Measurements from ENCODE around the gene SLC7A5.
"Not testable (repeated sequence)": the region's sequence is repeated elsewhere in the genome, so short reads cannot be mapped to it uniquely, and the experiment has no call there.

The SLC7A5 gene

DNA sequence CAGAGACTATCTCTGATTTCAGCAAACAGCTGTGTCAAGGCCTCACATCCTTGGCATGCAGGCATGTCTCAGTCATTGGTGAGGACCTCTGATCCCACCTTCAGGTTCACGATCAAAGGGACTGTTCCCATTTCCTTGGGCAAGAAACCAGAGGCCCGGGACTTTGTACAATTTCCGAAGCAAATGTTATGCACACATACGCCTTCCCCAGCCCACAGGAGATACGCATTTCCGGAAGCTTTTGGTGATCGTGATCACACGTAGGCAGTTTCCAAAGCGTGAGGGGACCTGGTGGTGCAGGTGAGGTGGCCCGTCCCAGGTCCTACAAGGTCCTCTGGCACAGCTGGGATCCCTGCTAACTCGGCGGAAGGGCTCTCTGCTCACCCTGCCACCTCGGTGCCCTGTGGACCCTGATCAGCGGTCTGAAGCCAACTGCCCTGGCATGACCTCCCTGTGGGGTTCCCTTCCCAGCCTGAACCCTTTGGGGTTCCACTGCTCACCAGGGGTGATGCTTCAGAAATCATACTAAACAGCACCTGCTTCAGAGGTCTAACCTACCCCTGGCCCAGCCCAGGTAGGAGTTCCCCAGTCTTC, 74.7 kb downstream of the SLC7A5 start:
- no peak for DNase-seq (ENCODE audit: low spot score)

DNA sequence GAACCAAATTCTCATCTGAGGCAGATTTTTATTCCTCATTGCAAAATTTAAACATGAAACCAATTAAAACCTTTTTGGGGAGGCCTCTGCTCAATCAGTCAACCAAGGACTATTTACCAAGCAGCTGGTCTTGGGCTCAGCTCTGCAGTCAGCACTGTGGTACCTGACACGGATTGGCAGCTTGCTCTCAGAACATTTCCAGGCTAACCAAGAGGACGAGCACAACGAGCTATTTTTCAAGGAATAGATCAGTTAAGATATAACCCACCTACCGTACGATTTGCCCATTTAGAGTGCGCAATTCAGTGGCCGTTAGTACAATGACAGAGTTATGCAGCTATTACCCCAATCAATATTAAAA, 77.1 kb downstream of the SLC7A5 start:
- DNase-seq (ENCODE audit: low spot score) = no peak

DNA sequence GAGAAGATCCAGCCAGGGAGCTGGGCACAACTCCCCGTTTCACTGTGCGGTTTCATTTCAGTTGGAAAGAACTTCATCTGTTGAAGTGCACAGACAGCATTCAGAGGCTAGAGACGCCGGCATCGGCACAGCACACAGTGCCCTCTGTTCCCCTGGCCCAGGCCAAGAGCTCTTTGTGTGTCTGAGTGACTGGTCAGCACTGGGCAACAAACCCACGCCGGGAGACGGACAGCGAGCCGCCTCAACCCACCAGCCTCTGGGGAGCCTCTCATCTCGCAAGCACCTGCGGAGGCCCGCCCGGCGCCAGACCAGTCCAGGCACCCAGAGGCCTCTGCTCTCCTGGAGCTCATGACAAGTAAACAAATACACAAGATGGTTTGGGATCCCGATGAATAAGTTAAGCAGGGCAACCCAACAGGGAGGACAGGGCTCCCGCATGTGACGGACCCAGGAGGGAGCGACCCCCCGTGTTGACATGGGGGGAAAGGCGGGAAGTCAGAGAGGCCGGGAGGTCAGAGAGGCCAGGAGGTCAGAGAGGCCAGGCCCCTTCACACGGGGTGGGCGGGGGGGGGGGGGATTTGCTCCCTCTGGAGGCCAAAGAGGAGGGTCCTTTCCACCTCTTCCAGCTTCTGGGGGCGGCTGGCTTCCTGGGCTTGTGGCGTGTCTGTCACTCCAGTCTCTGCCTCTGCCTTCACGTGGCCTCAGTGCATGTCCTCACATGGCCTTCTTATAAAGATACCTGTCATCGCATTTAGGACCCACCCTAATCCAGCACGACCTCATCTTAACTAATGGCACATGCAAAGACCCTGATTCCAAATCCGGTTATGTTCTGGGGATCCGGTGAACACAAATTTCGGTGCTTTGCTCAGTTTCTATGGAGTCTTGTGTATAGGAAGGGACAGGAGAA, 77.8 kb downstream of the SLC7A5 start:
- no peak for DNase-seq (ENCODE audit: low spot score)

DNA sequence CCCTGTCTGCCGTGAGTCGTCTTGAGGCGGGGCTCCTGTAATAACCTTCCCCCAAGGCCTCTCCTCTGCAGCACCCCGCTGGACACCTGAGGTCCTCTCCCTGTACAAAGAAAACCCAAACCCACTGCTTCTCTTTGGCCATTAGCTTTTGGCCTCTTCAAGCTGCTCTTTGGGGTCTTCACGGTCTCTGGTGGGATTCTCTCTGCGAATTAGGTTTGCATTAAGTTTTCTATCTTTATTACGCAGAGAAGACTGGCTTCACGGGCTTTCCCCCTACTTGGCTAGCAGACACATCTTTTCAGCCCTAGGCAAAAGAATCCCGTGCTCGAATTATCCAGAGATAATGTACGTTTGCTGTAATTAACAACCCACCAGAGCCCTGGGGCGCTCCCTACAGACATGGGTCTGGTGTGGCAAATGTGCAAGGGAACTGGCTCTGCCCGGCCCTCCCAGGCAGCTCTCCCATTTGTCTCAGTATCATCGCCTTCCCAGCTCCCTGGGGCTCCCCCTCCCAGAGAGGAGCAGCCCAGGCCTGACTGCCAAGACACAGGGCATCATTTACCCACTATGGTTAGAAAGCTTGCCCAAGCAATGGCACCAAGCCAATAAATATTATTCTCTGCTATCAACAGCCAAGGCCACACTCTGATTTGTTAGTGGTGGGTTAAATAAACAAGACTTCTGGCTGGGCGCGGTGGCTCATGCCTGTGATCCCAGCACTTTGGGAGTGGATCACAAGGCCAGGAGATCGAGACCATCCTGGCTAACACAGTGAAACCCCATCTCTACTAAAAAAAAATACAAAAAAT, 78.8 kb downstream of the SLC7A5 start:
- no peak for DNase-seq (ENCODE audit: low spot score)

DNA sequence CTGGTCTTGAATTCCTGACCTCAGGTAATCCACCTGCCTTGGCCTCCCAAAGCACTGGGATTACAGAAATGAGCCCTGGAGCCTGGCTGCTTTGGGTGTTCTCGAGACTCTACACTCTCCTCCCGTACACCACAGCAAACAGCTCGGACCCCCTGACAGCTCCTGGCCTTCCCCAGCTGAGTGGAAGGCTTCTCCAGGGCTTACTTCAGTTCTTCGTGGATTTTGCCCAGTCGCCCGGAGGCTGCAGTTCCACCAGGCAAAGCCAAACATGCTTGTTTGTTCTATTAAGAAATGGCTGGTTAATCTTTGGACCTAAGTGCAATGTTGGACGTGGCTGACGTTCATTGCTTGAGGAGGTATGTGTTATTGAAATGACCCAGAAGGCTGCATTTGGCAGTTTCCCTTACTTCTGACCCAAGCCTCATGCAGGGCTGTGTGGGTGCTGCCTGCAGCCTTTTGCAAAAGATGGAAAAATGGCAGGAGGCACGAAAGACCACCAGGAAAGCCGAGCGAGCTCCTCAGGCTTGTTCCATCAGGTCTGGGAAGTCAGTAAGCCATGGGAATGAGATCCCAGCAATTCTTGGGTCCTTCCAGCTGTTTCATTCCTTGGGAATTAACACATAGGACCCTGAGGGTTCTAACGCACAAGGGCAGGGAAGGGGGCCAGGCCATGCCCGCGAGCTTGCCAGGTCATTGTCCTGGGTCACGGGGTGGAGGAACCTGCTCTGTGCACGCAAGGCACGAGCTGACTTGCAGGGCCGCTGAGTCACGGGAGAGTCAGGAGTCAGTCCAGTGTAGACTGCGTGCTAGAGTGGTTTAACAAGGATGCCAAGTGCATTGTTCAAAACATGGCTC, 79.6 kb downstream of the SLC7A5 start:
- DNase-seq (ENCODE audit: low spot score) = no peak

DNA sequence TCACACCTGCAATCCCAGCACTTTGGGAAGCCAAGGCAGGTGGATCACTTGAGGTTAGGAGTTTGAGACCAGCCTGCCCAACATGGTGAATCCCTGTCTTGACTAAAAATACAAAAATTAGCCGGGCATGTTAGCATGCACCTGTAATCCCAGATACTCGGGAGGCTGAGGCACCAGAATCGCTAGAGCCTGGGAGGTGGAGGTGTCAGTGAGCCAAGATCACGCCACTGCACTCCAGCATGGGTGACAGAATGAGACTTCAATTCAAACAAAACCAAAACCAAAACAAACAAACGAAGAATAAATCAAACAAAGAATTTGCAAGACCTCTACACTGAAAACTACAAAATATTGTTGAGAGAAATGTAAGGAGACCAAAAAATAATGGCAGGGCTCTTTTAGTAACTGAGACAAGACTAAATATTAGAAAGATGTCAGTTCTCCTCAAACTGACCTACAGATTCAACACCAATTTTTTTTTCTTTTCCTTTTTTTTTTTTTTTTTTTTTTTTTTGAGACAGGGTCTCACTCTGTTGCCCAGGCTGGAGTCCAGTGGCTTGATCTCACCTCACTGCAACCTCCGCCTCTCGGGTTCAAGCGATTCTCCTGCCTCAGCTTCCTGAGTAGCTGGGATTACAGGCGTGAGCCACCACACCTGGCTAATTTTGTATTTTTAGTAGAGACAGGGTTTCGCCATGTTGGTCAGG, 80.4 kb downstream of the SLC7A5 start:
- not testable (repeated sequence) for DNase-seq (ENCODE audit: low spot score)

DNA sequence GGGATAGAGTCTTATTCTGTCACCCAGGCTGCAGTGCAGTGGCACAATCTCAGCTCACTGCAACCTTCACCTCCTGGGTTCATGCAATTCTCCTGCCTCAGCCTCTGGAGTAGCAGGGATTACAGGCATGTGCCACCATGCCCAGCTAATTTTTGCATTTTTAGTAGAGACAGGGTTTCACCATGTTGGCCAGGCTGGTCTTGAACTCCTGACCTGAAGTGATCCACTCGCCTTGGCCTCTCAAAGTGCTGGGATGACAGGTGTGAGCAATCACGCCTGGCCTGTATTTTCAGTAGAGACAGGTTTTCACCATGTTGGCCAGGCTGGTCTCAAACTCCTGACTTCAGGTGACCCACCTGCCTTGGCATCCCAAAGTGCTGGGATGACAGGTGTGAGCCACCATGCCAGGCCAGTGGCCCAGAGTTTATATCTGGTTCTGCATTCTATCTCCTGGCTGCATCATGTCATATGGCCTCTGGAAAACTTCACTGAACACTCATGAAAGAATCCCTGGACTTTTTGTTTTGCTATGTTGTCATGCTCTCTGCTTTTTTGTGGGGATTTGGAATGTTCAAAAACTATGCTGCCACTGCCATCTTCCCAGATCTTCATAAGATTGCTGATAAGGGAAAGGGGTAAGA, 81.7 kb downstream of the SLC7A5 start:
- DNase-seq (ENCODE audit: low spot score) = not testable (repeated sequence)

DNA sequence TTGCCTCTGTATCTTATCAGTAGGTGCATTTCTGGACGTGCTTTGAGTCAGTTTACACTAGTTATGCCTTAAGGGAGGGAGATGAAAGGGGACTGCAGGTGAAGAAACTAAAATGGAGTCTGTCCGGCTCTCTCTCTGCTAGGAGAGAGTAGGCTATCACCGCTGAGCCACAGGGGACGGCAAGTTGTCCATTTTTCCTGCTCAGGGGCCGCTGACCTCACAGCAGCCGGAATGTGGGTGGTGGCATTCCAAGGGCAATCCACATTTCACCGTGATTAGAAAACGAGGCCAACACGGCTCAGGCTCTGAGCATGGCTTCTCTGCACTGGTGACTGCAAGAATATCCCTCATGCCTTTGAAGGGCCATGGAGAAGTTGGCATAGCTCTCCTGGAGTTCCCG, 84.5 kb downstream of the SLC7A5 start:
- no peak for DNase-seq (ENCODE audit: low spot score)

DNA sequence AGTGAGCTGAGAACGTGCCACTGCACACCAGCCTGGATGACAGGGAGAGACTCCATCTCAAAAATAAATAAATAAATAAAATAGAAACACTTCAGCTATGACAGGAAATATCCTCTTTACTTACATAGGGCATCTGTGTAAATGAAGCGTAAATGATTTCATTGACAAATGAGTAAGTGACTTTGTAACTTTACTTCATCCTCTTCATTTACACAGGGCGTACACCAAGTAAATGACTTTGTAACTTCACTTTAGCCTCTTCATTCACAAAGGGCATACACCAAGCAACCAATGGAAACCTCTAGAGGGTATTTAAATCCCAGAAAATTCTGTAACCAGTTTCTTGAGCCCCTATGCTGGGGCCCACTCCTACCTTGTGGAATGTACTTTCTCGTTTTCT, 87.3 kb downstream of the SLC7A5 start:
- no peak for DNase-seq (ENCODE audit: low spot score)

DNA sequence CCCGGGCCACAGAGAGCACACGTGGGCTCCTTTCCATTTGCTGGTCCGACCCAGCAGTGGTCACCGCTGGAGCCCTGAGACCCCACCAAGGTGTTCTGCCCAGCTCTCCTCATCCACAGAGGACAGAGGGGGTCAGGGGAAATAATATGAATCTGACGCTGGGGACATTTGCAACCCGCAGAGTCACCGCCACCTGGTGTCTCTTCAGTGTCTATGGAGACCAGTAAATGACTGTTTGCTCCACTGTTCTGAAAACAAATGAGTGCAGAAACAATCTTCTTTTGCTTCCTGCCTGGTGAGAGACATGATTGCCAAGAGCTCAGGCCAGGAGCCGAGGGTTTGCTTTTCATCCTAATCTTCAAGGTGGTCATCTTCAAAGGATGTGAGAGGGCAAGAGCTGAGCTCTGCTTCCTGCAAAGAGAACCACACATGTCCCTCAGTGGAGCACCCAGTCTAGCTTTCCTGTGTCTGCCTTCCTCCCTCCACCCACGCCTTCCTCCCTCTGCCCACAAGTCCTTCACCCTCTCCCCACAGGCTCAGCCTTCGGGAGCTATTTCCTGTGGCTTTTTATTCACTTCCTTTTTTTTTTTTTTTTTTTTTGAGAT, 88.8 kb downstream of the SLC7A5 start:
- DNase-seq (ENCODE audit: low spot score) = peak; percentile 75
